GM18870 (cell line): ENCODE data around the gene ANKS3.
"Not testable (repeated sequence)": the region's sequence is repeated elsewhere in the genome, so short reads cannot be mapped to it uniquely, and the experiment has no call there.

Source experiments
- ATAC-seq: cut with Tn5 transposase; IDR thresholded peaks from one replicate; pipeline ENCODE4 v1.9.1; 2021; ENCODE audit warnings: moderate library complexity; ENCODE audit not compliant: unreplicated experiment

Gene ANKS3

DNA sequence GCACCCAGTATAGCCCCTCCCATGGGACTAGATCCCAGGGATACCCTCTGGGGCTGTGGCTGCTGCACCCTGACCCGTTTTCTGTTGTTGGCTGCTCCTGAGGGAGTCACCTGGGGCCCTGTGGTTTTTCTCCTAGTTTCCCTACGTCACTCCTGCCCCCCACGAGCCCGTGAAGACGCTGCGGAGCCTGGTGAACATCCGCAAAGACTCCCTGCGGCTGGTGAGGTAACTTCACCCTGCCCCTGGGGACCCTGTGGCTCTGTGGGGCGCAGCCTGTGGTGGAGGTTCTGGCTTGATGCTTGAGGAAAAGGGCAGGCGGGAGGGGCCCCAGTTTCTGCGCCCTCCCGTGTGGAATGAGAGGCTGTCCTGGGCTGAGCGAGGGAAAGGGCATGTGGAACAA, 82.2 kb downstream of the ANKS3 start:
- ATAC-seq: no peak

DNA sequence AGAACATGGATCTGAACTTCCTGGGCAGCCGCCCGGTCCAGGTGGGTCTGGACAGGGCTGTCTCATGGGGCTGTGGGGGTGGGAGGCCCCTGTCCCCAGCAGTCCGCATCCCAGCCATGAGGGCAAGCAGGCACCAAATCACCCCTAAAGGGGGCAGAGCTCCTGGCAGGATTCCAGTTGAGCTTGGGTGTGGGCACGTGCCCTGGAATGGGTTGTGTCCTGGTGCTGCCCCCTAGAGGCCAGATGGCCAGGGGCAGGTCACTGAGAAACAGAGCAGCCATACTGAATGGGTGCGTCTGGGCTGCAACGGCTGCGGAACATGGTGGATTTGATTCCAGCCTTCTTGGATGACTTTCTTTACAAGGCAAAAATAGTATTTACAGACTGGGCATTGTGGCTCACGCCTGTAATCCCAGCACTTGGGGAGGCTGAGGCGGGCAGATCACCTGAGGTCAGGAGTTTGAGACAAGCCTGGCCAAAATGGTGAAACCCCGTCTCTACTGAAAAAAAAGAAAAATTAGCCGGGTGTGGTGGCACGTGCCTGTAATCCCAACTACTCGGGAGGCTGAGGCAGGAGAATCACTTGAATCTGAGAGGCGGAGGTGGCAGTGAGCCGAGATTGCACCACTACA, 83.5 kb downstream of the ANKS3 start:
- not testable (repeated sequence) for ATAC-seq

DNA sequence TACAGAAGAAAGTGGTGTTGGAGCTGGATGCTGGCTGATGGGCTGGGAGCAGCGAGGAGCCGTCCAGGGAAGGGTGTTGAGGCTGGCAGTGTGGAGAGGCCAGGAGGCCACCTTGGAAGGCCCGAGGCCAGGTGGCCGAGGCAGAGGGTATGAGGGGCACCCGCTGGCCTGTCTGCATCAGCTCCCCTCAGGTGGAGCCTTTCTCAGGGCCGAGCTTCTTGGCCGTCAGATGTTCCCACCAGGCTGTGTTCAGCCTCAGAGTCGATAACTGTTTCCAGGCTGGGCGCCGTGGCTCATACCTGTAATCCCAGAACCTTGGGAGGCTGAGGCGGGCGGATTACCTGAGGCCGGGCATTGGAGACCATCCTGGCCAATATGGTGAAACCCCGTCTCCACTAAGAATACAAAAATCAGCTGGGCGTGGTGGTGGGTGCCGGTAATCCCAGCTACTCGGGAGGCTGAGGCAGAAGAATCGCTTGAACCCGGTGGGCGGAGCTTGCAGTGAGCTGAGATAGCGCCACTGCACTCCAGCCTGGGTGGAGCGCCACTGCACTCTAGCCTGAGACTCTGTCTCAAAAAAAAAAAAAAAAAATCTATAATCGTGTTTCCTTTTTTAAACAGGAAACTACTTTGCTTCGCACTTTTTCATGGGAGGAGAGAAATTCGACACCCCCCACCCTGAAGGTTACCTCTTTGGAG, 84.2 kb downstream of the ANKS3 start:
- no peak for ATAC-seq

DNA sequence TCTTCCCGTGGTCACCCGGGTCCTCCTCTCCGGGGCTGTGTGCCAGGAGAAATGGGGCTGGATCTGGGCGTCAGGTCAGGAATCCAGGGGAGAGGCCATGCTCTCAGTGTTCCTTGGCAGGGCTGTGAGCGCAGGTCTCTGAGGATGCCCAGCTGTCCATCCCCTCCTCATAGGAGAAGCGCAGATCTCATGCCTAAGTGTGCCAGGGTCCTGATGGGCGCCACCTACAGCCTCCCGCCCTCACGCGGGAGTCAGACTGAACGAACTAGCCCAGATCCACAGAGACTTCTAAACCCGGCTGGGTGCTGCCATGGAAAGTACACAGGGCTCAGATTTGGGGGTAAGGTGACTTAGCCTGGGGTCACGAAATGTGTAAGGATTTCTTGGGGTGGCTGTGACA, 85.2 kb downstream of the ANKS3 start:
- no peak for ATAC-seq

GRCh38 chr16:4647644-4647980, 86.5 kb downstream of the ANKS3 start:
- ATAC-seq: no peak

- no peak for ATAC-seq
Observed at GRCh38 chr16:4646773-4647643, 87.1 kb downstream of the ANKS3 start.
